ENCODE measurements around the gene ADAMTS17.

Gene ADAMTS17

DNA sequence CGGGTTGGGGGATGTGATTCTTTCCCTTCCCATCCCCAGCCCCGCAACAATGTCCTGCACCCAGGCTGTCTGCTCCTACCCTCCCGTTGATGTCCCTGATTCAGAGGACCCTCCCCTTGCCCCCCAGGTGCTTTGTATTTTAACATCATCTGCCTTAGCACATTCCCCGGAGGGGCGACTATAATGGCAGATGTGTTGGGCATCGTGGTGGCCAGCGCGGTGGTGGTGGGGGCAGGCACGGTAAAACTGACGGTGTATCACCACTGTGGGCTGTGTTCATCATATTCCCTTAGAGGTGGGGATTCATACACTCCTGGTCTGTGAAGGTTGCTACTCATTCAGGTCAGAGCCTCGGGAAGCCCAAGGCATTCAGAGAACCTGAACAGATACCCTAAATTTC, 173.0 kb downstream of the ADAMTS17 start:
- DNase-seq: no peak

DNA sequence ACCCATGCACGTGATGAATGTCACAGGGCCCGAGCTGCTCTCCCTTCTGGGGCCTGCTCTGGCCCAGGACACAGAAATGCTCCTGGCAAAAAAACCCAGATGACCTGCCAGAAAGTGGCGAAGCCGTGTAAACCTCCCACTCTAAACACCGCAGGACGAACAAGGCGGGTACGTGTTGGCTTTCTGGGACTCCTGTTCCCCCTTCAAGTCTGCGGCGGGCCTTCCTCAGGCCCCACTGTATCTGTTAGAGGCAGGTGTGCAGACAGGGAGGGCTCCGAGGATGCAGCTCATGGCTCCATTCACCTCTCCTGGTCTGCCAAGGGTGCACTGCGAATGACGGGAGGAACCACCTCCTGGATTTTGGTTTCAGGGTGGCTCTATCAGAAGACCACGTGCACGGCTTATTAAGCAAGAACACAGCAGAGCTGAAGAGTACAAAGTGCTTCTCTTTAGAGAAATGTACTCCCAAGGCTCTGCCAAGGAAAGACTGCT, 173.8 kb downstream of the ADAMTS17 start:
- DNase-seq: no peak

DNA sequence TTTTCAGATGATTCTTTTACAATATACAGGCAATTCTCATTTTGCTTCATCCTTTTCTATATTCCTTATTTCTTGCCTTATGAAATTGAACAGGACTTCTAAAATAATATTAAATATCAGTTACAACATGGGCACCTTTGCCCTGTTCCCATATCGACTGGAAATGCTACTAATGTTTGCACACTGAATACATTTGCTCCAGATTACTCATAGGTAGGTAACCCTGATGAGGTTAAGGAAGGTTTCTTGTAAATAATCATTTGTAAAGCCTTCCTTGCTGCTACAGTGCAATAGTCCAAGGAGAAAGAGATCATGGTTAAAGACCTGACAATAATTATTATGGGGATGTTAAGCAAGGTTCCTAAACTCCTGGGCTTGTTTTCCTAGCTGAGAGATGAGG, 175.5 kb downstream of the ADAMTS17 start:
- no peak for DNase-seq

DNA sequence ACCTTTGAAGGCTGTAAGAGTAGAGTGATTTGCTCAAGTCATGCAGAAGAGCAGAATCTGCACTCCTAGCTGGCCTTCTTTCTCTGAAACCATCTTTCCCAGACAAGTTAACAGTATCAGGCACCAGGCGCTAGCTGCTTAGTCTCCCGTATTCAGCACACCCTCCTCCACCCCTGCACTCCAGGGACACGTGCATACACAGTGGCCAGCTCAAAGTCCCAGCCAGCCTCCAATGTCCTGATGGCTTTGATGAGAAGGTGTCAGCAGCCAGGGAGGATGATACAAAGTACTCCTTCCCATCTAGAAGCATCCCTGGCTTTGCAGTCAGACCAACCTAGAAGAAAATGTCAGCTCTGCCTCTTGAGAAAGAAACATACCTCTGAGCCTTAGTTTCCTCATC, 177.8 kb downstream of the ADAMTS17 start:
- DNase-seq: no peak

DNA sequence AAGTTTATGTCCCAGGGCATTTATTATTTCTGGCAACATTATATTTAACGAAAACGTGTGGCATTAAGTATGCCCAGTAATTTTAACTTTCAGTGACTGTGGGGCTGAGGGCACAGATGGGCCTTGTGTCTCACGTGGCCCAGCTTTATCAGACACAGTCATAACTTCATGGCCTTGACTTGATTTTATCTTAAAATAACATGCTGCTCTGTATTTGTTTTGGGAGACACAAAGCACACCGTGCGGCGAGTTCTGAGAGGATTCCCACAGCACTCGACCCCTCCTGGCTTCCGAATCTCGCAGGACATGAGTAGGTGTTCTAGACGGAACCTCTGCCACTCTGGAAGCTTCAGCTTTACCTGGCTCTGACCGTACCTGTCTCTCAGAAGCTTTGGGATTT, 180.8 kb downstream of the ADAMTS17 start:
- DNase-seq: no peak

DNA sequence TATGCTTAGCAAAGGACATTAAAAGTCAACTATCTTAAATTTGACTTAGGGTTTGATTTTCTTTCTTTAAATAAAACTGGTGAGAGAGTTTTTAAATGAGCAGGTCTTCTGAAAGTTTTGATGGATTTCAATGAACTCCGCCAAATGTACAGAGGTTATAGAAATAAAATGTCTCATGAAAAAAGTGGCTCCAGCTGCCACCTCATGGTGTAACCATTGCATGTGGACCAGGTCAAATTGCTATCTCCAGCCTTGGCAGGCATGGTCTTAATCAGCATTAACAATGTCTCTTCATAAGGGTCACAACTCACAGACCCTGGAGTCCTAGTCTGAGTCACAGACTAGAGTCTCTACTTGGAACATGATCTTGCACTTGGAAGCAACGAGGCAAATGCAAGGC, 182.3 kb downstream of the ADAMTS17 start:
- no peak for DNase-seq

DNA sequence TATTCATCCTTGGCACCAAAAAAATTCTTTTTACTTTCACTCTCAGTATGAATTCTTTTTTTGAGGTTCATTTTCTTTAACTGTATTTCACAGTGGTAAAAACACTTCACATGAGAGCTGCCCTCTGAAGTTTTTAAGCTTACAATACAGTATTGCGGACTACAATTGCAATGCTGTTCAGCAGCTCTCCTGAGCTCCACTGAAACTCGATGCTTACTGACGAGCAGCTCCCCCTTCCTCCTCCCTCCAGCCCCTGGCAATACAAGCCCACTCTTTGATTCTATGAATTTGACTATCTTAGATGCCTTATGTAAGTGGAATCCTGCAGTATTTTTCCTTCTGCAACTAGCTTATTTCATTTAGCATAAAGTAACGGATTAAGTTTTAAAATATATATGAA, 183.4 kb downstream of the ADAMTS17 start:
- DNase-seq: no peak

DNA sequence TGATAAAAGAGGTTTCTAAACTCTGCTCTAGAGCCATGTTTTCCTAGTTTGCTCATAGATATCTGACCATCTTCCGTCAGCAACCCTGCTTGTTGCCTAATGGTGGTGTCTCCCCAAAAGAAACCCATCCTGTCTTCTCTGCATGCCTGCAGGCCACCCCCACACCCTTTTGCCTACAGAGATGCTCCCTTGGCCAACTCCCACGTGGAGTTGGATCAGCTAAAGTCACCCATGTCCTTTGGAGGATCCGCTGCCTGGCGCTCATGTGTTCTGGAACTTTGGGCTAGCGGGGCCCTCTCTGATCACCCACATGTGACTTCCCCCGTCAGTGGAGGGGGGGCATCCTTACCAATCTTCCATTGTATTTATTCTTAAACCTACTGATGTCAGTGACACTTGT, 185.6 kb downstream of the ADAMTS17 start:
- no peak for DNase-seq

DNA sequence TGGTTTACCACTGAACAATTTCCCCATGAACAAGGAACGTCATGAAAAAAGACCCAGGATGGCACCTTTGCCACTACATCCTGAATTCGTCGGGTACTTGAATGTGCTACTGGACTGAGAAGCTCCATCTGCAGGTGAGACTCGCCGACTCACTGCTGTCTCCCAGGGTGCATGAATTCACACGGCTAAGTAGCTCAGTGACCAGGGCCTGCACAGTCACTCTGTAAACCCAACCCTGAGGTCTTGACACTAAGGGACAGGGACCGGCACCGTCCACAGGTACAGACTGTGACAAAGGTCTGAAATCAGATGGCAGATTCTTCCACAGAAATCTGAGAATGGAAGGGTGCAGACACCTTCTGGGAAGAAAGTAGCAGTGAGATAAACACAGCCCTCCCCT, 187.4 kb downstream of the ADAMTS17 start:
- no peak for DNase-seq

DNA sequence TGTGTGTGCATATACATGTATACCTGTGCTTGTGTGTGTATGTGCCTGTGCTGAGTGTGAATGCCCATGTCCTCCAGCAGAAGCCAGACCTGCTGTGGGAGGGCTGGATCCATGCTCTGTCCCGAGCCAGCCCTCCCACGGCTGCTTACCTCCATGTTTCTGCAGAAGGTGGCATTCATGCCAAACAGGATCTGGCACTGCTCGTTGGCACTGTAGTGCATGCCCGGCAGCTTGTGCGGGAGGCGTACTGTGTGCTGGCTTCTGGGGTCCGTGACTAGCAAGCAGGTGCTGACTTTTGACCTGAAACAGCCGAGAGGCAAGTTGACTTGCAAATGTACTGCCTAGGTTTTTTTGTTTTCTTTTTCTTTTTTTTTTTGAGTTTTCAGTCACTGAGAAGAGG, 189.3 kb downstream of the ADAMTS17 start:
- DNase-seq: no peak

DNA sequence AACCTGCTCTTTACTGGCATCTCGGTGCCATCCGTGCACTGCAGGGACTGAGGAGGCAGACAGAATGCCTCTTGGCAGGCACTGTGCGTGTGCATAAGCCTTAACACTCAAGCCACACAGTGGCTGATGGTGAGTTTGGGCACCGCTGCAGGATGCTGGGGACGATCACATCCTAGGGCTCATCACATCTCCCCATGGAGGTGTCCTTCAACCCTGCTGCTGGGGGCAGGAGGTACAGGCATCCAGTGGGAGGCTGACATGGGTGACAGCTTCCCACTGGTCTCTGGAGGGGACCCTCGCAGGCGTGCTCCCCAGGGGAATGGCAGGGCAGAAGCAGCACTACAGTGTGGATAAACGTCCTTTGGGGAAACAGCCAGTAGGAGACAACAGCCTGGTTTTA, 190.9 kb downstream of the ADAMTS17 start:
- DNase-seq: no peak

DNA sequence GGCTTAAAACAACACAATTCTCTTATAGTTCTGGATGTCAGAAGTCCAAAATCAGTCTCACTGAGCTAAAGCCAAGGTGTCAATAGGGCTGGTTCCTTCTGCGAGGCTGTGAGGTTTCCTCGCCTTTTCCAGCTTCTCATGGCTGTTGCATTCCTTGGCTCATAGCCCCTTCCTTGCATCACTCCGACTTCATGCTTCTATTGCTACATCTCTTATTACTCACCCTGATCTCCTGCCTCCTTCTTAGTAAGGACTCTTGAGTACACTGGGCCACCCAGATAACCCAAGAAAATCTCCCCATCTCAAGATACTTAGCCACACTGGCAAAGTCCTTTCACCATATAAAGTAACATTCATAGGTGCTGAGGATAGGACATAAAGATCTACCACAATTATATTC, 193.9 kb downstream of the ADAMTS17 start:
- DNase-seq: no peak

DNA sequence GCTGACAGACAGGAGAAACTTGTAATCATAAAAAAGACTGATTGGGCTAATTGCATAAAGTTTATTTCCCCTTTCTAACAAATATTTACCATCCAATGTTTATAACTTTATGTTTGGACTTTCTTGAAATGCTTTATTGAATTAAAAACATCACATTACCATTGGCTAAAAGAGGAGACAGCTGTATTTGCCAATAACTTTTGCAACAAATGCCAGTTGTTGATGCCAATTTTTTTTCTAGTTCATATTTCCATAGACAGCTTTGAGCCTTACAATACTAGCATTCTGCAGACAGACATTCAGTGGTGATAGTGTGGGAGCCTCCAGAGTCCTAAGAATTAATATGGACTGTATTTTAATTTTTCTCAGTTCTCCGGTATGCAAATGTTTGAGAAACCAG, 198.4 kb downstream of the ADAMTS17 start:
- DNase-seq: no peak

DNA sequence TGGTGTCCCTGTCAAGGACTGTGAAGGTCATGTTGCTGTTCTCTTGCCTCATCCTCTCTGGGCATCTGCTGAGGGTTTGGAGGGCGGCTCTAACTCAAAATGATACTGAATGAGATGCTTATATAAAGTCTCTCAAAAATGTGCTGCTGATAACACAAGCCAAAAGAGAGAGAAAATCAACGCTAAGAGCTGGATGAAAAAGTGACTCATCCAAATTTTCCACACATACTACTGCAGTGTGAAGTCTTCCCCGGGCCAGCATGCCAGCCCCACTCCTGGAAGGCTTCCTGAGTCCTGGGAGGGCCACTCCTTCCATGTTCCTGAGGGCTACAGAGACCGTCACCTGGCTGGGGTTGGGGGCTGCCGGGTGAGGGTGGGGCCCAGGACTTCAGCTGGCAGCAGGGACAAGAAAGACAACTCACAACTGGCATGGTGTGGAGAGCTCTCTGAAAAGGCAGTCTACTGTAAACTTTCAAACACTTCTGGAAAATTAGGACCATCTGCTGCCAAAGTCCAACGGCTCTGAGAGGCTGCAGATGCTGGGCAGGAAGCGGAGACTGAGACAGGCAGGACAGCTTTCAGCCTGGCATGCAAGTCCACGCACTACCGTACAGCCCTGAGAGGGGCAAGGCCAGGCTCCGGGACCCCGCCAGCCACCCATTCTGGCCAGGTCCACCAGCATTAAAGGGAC, 200.3 kb downstream of the ADAMTS17 start:
- DNase-seq: no peak

DNA sequence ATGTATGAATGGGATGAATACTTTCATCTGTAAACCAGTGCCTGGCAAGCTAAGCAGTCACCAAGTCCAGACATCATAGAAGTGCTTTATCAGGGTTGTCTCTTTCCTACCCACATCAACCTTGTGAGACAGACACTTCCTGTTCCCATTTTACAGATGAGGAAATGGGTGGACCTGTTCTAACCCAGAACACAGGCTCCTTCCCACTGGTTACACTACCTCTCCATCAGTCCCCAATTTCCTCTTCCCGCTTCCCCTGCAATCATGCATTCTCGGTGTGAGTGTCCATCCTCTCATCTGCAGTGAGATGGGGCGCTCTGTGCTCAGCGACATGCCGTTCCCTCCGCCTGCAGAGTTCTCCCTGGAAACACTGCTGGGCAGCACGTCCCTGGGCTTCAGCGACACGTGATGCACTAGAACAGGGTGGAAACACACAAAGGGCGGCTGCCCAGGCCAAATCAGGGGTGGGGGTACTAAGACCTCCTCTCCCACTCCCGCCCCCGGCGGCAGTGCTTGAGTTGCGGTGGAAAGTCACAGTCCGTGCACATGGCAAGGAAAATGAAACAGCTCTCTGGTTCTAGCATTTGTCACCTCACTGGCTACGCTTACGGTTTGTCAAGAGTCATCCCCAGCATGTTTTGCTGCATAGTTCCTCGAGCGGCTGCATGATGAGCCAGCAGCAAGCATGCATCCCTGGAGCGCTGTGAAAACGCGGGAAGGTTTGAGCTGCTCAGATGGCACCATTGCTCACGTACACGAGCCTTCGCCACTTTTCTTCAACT, 201.1 kb downstream of the ADAMTS17 start:
- no peak for DNase-seq

DNA sequence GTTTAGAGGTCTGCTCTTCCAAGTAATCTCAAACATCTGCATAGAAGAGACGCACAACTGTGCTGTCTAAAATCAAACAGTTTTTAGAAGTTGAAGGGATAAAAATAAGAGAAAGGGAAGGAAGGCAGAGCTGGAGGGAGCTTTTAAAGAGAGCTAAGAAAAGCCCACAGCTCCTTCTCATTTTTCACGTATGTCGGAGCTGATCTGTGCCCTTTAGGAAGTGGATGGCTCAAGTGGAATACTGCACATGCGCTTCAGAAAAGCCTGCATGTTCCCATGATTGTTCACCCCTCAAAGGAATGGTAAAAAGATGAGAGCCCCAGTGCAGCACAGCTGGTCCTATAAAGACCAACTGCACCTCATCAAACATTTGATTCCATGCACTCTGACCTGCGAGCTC, 207.2 kb downstream of the ADAMTS17 start:
- no peak for DNase-seq

DNA sequence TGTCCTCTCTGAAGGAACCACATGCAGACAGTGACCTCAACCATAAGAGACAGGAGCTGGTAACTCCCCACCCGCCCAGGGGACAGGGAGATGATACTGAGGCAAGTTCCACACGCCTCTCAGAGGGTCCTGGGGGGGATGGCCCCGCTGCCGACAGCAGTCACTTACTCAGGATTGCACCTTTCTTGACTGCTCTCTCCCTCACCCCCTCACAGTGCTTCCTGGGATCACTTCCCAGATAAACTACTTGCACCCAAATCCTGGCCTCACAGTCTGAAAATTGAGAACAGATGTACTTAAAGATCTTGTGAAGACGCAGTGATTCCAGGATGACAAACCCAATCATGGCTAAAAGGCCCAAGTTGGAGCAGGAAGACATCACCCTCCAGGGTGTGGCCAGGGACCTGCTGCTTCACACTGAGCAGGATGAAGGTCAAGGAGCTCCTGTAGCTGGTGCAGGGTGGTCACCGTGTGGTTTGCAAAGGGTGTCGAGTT, 207.6 kb downstream of the ADAMTS17 start:
- DNase-seq: no peak

DNA sequence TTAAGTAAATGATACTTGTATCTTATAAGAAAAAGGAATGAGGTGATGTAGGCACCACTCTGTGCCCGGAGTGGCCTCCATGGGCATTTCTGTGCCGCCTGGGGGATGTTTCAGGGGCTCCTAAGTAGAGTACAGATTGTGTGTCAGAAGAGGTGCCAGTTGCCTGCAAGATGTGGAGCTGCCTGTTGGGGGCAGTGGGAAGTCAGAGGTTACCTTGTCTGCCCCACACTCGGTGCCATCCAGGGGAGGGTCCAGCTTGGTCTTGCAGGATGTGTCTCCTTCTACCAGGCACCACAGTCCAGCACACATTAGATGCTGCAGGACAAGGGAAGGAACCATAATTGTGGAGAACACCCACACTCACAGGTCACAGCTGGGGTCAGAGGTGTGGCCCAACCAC, 208.8 kb downstream of the ADAMTS17 start:
- DNase-seq: no peak

DNA sequence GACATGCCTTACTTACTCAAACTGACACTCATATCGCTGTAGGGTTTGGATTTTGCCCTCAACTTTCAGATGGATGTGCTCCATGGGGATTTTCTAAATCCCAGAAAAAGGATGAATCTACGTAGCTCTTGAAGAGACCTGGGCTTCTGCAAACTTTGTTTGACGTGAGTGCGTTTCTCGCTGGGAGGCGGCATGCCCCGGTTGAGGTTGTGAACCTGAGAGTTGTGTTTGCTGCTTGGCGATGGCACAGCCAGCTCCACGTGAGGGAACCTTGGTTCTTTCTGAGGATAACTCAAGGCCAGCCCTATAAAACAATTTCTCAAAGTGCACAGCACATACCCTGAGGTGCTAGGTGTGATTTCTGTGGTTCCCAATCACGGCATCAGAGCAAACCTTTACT, 209.5 kb downstream of the ADAMTS17 start:
- DNase-seq: no peak

DNA sequence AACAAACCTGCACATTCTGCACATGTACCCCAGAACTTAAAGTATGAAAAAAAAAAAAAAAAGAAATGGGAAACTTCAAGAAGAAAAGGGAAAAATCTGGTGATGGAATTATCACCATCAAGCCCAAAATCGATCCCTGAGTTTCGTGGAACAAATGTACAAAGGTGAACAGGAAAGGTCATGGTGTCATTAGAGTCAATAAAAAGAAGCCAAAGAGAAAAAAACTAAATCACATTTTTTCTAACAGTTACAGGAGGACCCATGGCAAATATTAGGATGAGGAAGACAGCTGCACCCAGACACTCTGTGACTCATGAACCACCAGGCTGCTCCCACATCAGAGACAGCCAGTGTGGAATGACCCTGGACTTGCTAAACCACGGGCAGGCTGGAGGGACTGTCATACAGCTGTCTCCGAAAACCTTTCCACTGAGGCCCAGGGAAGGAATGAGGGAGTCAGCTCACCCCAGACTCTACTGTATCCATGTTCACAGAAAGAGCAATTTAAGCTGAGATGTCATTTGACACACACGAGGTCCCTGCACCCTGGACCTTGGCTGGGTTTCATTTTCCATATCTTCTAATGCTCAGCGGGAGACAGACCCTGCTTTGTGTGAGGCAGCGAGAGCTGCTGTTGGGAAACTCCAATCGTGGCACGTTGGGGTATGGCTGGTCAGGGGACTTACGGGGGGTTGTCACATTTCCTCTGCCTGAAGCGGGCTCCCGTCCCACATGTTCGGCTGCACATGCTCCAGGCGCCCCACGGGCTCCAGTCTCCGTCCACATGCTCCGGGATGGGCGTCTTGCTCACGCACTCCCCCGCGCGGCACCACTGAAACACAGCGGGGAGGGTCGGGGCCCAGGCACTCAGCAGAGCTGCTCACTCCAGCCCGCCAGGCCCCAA, 210.2 kb downstream of the ADAMTS17 start:
- peak in 1 of 6 experiments; percentile 11 for DNase-seq

DNA sequence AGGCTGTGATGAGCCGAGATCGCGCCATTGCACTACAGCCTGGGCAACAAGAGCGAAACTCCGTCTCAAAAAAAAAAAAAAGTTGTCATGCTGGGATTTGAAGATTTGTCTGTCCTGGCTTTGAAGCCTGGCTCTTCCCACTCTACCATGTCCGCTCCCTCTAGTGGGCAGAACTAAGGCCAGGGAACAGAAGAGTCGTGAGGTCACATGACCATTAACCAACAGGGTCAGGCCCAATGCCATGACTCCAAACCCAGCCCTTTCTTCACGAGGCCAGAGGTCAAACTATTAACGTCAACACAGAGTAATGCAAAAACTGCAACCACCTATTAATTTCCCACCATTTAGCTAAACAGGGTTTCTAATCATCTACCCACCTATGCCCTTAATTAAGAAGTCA, 212.1 kb downstream of the ADAMTS17 start:
- DNase-seq: no peak

DNA sequence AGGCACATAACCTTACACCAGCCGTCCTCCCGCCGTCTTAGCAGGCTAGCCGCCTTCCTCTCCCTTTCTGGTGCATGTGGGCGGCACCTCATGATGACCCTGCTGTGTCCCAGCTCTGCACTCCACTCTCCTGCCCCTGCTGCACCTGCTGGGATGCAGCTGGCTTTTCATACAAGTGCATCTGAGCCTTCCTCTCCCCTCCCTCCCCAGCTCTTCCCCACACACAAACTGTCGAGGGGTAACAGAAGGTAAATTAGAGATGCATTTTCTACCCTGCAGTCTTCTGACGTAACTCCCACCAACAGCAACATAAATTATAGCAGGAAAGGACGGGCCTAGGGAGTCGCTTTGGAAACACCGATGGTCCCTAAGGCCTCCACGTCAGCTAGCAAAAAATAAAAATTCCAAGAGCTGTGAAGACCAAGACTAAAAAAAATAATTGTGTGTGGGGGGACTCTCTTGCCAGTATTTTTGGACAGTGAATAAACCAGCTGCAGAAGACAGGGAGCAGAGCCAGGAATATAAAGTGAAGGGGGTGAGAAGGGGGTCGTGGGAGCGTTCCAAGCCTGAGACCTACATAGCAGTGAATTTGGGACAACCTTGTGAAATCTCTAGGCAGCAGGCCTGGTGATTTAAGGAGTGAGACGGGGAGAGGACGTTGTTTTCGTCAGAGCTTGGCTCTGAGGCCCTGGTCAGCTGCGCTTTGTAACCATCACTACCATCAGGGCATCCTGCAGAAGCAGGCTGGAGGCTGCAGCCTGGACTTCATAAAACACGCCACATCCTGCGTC, 216.2 kb downstream of the ADAMTS17 start:
- no peak for DNase-seq
